Hepatocyte (in vitro differentiated cells): ENCODE results near the gene GRIPAP1. TPM values are rescaled to one million over a fixed set of nuclear protein-coding genes. Genes with fewer than 3 reads are reported as not detected.

Source experiments
- DNase-seq: peaks from one replicate; pipeline ENCODE4 v3.0.0-alpha.2; 2016; ENCODE audit warnings: low spot score
- H2AFZ ChIP-seq: fragments of 200-600 bp; sonication (generic); 2 replicates; pipeline ENCODE4 v1.6.0; 2016; ENCODE audit warnings: antibody characterized with exemption, mild to moderate bottlenecking
- H3K27ac ChIP-seq: fragments of 200-600 bp; sonication (generic); 2 replicates; pipeline ENCODE4 v1.5.1; 2016; ENCODE audit warnings: mild to moderate bottlenecking
- H3K27me3 ChIP-seq: fragments of 200-600 bp; sonication (generic); 2 replicates; pipeline ENCODE4 v1.6.1; 2016
- H3K36me3 ChIP-seq: fragments of 200-600 bp; sonication (generic); replicated peaks from 2 replicates; pipeline ENCODE4 v1.5.1; 2016; ENCODE audit warnings: low read depth; ENCODE audit not compliant: insufficient read depth
- H3K4me1 ChIP-seq: fragments of 200-600 bp; sonication (generic); 2 replicates; pipeline ENCODE4 v1.5.1; 2016; ENCODE audit warnings: mild to moderate bottlenecking, moderate library complexity; ENCODE audit not compliant: insufficient read depth
- H3K4me2 ChIP-seq: fragments of 200-600 bp; sonication (generic); 2 replicates; pipeline ENCODE4 v1.6.0; 2016
- H3K4me3 ChIP-seq: fragments of 200-600 bp; sonication (generic); 2 replicates; pipeline ENCODE4 v1.5.1; 2016; ENCODE audit warnings: mild to moderate bottlenecking
- H3K79me2 ChIP-seq: fragments of 200-600 bp; sonication (generic); 2 replicates; pipeline ENCODE4 v1.6.0; 2017; ENCODE audit warnings: mild to moderate bottlenecking
- H3K9me2 ChIP-seq: fragments of 200-600 bp; sonication (generic); replicated peaks from 2 replicates; pipeline ENCODE4 v1.6.0; 2017; ENCODE audit warnings: mild to moderate bottlenecking; ENCODE audit not compliant: insufficient read depth
- H3K9me3 ChIP-seq: fragments of 200-600 bp; sonication (generic); 2 replicates; pipeline ENCODE4 v1.5.1; 2016; ENCODE audit warnings: low read depth, mild to moderate bottlenecking
- H4K20me1 ChIP-seq: fragments of 200-600 bp; sonication (generic); 2 replicates; pipeline ENCODE4 v1.6.0; 2016; ENCODE audit warnings: mild to moderate bottlenecking; ENCODE audit not compliant: insufficient read depth, poor library complexity, severe bottlenecking
- EZH2 ChIP-seq: fragments of 200-600 bp; sonication (generic); IDR thresholded peaks from 2 replicates; pipeline ENCODE4 v1.6.1; 2016; ENCODE audit warnings: antibody characterized with exemption, mild to moderate bottlenecking, borderline replicate concordance
- EZH2phosphoT487 ChIP-seq: fragments of 200-600 bp; sonication (generic); IDR thresholded peaks from one replicate; pipeline ENCODE4 v1.6.1; 2018; ENCODE audit warnings: antibody characterized with exemption, mild to moderate bottlenecking, low read depth, moderate library complexity; ENCODE audit not compliant: unreplicated experiment, severe bottlenecking
- WGBS: methylation state at CpG from one replicate; pipeline ENCODE4 v1.1.6; 2016; ENCODE audit warnings: low lambda C conversion rate; ENCODE audit errors: missing lambda C conversion rate; 5-methylcytosine and 5-hydroxymethylcytosine counted together
- polyA plus RNA-seq: library from polyadenylated mRNA; unstranded; fragments of >200 nt; fragmentation: Nextera tagmentation; extraction: Ambion mirVana; gene quantifications from 2 replicates; pipeline ENCODE4 v1.2.1, GENCODE V29; 2016
- total RNA-seq: library from RNA; depleted of rRNA; stranded (reverse); fragments of >200 nt; gene quantifications from 2 replicates; pipeline ENCODE4 v1.2.3, GENCODE V29; 2014
- TF ChIP-seq, protein P1 (sequence below): fragments of 200-600 bp; sonication (generic); IDR thresholded peaks from 2 replicates; pipeline ENCODE4 v1.5.1; 2016; ENCODE audit warnings: antibody characterized with exemption, mild to moderate bottlenecking; ENCODE audit not compliant: poor library complexity

The GRIPAP1 gene
- total and polyA plus RNA-seq, 2 experiments from 2014 or later, result 20.2 to 31.4 TPM

DNA sequence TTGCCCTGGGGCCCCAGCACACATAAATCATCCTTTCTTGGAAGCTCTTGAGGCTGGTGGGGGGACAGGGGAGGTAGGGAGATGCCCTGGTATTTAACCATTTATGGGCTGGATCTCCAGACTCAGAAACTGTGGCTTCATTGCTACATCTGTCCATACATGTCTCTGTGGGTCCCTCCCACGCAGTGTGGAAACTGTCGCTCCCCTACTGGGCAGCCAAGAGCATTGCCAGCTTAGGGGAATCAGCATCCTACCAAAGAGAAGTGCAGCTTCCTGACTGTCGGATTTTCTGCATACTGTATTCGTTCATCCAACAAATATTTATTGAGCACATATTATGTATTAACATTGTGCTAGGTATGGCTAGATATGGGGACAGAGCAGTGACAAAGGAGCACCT, 3.7 kb downstream of the GRIPAP1 start:
- H3K27ac ChIP-seq, result no peak overlapping the region
- no peaks in the 10 kb centered on the region for H3K4me1 ChIP-seq
- WGBS, result 81% methylated on average over 4 of the region's 4 CpGs
- no peaks in the 10 kb centered on the region for H3K36me3 ChIP-seq
- no peak overlapping the region for H3K4me3 ChIP-seq
- H2AFZ ChIP-seq, result no peak overlapping the region
- no peaks in the 10 kb centered on the region for H4K20me1 ChIP-seq
- no peaks in the 10 kb centered on the region for H3K9me2 ChIP-seq
- H3K79me2 ChIP-seq, result peaks cover 14% of the 10 kb centered on the region
- DNase-seq, result no peak
- H3K4me2 ChIP-seq, result no peak overlapping the region
- no peak for TF ChIP-seq EZH2
- TF ChIP-seq, protein P1, sequence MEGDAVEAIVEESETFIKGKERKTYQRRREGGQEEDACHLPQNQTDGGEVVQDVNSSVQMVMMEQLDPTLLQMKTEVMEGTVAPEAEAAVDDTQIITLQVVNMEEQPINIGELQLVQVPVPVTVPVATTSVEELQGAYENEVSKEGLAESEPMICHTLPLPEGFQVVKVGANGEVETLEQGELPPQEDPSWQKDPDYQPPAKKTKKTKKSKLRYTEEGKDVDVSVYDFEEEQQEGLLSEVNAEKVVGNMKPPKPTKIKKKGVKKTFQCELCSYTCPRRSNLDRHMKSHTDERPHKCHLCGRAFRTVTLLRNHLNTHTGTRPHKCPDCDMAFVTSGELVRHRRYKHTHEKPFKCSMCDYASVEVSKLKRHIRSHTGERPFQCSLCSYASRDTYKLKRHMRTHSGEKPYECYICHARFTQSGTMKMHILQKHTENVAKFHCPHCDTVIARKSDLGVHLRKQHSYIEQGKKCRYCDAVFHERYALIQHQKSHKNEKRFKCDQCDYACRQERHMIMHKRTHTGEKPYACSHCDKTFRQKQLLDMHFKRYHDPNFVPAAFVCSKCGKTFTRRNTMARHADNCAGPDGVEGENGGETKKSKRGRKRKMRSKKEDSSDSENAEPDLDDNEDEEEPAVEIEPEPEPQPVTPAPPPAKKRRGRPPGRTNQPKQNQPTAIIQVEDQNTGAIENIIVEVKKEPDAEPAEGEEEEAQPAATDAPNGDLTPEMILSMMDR, result no peak
- no peaks in the 10 kb centered on the region for H3K9me3 ChIP-seq
- no peaks in the 10 kb centered on the region for H3K27me3 ChIP-seq

DNA sequence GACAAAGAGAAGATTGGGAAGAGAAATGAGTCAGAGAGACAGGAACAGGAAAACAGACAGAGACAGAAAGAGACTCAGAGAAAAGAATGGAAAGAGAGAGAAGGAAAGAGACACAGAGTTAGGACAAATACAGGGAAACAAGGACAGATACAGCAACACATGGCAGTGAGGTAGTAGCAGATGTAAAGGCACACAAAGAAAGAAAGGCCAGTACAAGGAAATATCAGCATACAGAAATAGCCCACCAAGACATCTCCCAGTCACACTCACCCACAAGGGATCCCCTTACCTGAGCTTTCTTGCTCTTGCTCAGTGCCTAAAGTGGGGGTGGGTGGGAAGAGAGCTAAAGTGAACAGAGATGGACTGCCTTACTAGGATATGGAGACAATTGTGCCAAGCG, 4.2 kb downstream of the GRIPAP1 start:
- WGBS, result 64% methylated on average over 1 of the region's 1 CpG
- TF ChIP-seq, protein P1, result no peak
- TF ChIP-seq EZH2phosphoT487 (no peak), EZH2 (no peak)
- Histone ChIP-seq H2AFZ (no peak overlapping the region), H3K27ac (no peak overlapping the region), H4K20me1 (no peaks in the 10 kb centered on the region), H3K9me2 (no peaks in the 10 kb centered on the region), H3K4me3 (no peak overlapping the region), H3K9me3 (no peaks in the 10 kb centered on the region), H3K4me1 (no peaks in the 10 kb centered on the region), H3K4me2 (no peak overlapping the region), H3K27me3 (no peaks in the 10 kb centered on the region), H3K36me3 (no peaks in the 10 kb centered on the region), H3K79me2 (peaks cover 14% of the 10 kb centered on the region)
- no peak for DNase-seq

DNA sequence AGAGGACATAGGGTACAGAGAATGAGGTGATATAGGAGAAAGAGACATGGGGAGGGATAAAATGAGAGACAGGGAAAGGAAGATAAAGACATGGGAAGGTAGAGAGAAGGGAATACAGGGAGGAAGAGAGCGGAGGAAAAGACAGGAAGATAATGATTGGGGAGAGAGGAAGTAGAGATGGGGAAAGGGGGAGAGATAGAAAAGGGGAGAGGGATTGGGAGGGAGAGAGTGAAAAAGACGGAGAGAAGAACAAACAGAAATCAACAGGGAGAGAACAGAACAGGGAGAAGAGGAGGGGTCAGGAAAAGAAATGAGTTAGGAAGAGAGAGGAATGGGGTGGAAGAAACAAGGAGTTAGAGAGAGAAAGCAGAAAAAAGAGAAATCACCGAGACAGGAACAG, 4.6 kb downstream of the GRIPAP1 start:
- DNase-seq, result no peak
- 86% methylated on average over 2 of the region's 3 CpGs for WGBS

More for the DNA sequence above, 4.6 kb downstream of the GRIPAP1 start:
- H2AFZ ChIP-seq, result no peak overlapping the region
- no peaks in the 10 kb centered on the region for H3K9me3 ChIP-seq
- no peaks in the 10 kb centered on the region for H3K27me3 ChIP-seq
- H3K36me3 ChIP-seq, result no peaks in the 10 kb centered on the region
- no peak overlapping the region for H3K27ac ChIP-seq
- H4K20me1 ChIP-seq, result no peaks in the 10 kb centered on the region
- no peaks in the 10 kb centered on the region for H3K9me2 ChIP-seq
- no peak overlapping the region for H3K4me2 ChIP-seq
- no peaks in the 10 kb centered on the region for H3K4me1 ChIP-seq
- TF ChIP-seq EZH2phosphoT487, result no peak
- no peak for TF ChIP-seq EZH2
- TF ChIP-seq, protein P1, result no peak
- no peak overlapping the region for H3K4me3 ChIP-seq
- peaks cover 14% of the 10 kb centered on the region for H3K79me2 ChIP-seq
